ENCODE results near the gene GRID1.

GRCh38 chr10:86399879-86400704 is 33.5 kb upstream of the GRID1 start:
- TF ChIP-seq NR1H2 (CRISPR knock-in tag; IDR thresholded peaks at IDR 0.05) (no peak), RELA (CRISPR knock-in tag; IDR thresholded peaks at IDR 0.05; ENCODE audit: borderline replicate concordance) (peak; percentile 80; the same call in 1 of the 2 replicates), CTCF (IDR thresholded peaks at IDR 0.05) (peak; percentile 71), JUN (CRISPR knock-in tag; IDR thresholded peaks at IDR 0.05) (peak; percentile 35; the same call in 1 of the 2 replicates), FOXK1 (CRISPR knock-in tag; IDR thresholded peaks at IDR 0.05) (peak; percentile 61), USF2 (CRISPR knock-in tag; IDR thresholded peaks at IDR 0.05) (no peak; the same call in 1 of the 2 replicates), ATF2 (CRISPR knock-in tag; IDR thresholded peaks at IDR 0.05; ENCODE audit: borderline replicate concordance, low read depth) (no peak), USF1 (CRISPR knock-in tag; IDR thresholded peaks at IDR 0.05) (no peak), ATF6 (CRISPR knock-in tag; IDR thresholded peaks at IDR 0.05) (no peak), CREM (CRISPR knock-in tag; IDR thresholded peaks at IDR 0.05) (no peak)

Data from WTC11 (cell line).